MV-4-11 (cell line): ENCODE data around the gene TST.
"Not testable (repeated sequence)": the region's sequence is repeated elsewhere in the genome, so short reads cannot be mapped to it uniquely, and the experiment has no call there.

ENCODE experiments used
- DNase-seq: peaks from one replicate; lab custom pipeline; 2025; lab: John Stamatoyannopoulos, UW

TST gene

GRCh38 chr22:37014415-37014806 lies 4.8 kb downstream of the TST start:
- DNase-seq = no peak

- no peak for DNase-seq
Observed at GRCh38 chr22:37012956-37013355, 6.3 kb downstream of the TST start.

- DNase-seq = no peak
Observed at GRCh38 chr22:37012262-37012904, 6.9 kb downstream of the TST start.

GRCh38 chr22:37011472-37011871 lies 7.8 kb downstream of the TST start:
- no peak for DNase-seq

GRCh38 chr22:37010976-37011375 lies 8.3 kb downstream of the TST start:
- no peak for DNase-seq

- no peak for DNase-seq
Observed at GRCh38 chr22:37010174-37010573, 9.1 kb downstream of the TST start.

- no peak for DNase-seq
Observed at GRCh38 chr22:37009490-37009889, 9.8 kb downstream of the TST start.

GRCh38 chr22:37008365-37008764 lies 10.9 kb downstream of the TST start:
- DNase-seq = no peak

- no peak for DNase-seq
Observed at GRCh38 chr22:37007651-37008050, 11.6 kb downstream of the TST start.

- DNase-seq = no peak
Observed at GRCh38 chr22:37002633-37003032, 16.6 kb downstream of the TST start.

- DNase-seq = no peak
Observed at GRCh38 chr22:37001826-37002225, 17.4 kb downstream of the TST start.

GRCh38 chr22:37000676-37001534 lies 18.3 kb downstream of the TST start:
- no peak for DNase-seq

GRCh38 chr22:36999463-36999862 lies 19.8 kb downstream of the TST start:
- DNase-seq = no peak

- no peak for DNase-seq
Observed at GRCh38 chr22:36998620-36999351, 20.5 kb downstream of the TST start.

GRCh38 chr22:36997746-36998145 lies 21.5 kb downstream of the TST start:
- no peak for DNase-seq

- no peak for DNase-seq
Observed at GRCh38 chr22:36991206-36991605, 28.0 kb downstream of the TST start.

GRCh38 chr22:36990457-36990856 lies 28.8 kb downstream of the TST start:
- DNase-seq = no peak

GRCh38 chr22:36989012-36989411 lies 30.2 kb downstream of the TST start:
- not testable (repeated sequence) for DNase-seq

GRCh38 chr22:36988075-36988832 lies 31.0 kb downstream of the TST start:
- DNase-seq = no peak

GRCh38 chr22:36986242-36986821 lies 32.9 kb downstream of the TST start:
- DNase-seq = peak; percentile 61

- peak; percentile 77 for DNase-seq
Observed at GRCh38 chr22:36985211-36985889, 33.9 kb downstream of the TST start.
